Measurements from ENCODE around the gene MELTF. TPM values are rescaled to one million over a fixed set of nuclear protein-coding genes. Genes with fewer than 3 reads are reported as not detected.

Gene MELTF
- total and polyA plus RNA-seq, 2 of the 13 experiments (the other 11 are each of a cell fraction or from before 2014, with no cell fraction given): 3.2 to 7.5 TPM

- TF ChIP-seq GATAD2A (CRISPR knock-in tag; IDR thresholded peaks at IDR 0.05) (peak; percentile 56; the same call in 1 of the 2 replicates), IKZF1 (IDR thresholded peaks at IDR 0.05) (no peak), PRDM10 (CRISPR knock-in tag; IDR thresholded peaks at IDR 0.05; ENCODE audit: low read depth) (no peak; the same call in 1 of the 2 replicates), TIGD3 (CRISPR knock-in tag; IDR thresholded peaks at IDR 0.05; ENCODE audit: borderline replicate concordance) (no peak), SETDB1 (CRISPR knock-in tag; IDR thresholded peaks at IDR 0.05; ENCODE audit: borderline replicate concordance) (no peak), RERE (CRISPR knock-in tag; IDR thresholded peaks at IDR 0.05; ENCODE audit: low read depth) (no peak), SALL1 (CRISPR knock-in tag; IDR thresholded peaks at IDR 0.05) (0 out of 2 replicates have a peak, but pooled peaks have one; percentile 37), ZBTB7B (CRISPR knock-in tag; IDR thresholded peaks at IDR 0.05) (0 out of 2 replicates have a peak, but pooled peaks have one; percentile 30), ZFAT (CRISPR knock-in tag; conservative IDR thresholded peaks at IDR 0.05) (no peak), MAFF (IDR thresholded peaks at IDR 0.05; ENCODE audit: low read depth, low read length) (no peak), BCL6 (CRISPR knock-in tag; IDR thresholded peaks at IDR 0.05) (peak; percentile 90), ZNF724P (CRISPR knock-in tag; IDR thresholded peaks at IDR 0.05; ENCODE audit: borderline replicate concordance) (no peak), ZNF788 (CRISPR knock-in tag; IDR thresholded peaks at IDR 0.05; ENCODE audit: borderline replicate concordance) (no peak), FIP1L1 (IDR thresholded peaks at IDR 0.05; ENCODE audit: borderline replicate concordance, insufficient read depth, low read depth, low read length) (no peak), PCBP2 (optimal IDR thresholded peaks at IDR 0.05; ENCODE audit: low read depth, low read length, poor library complexity, severe bottlenecking) (no peak), NFIC (IDR thresholded peaks at IDR 0.05; ENCODE audit: low read length) (no peak), STAG1 (CRISPR knock-in tag; IDR thresholded peaks at IDR 0.05) (no peak)
These were observed 39.8 kb downstream of the MELTF start (continued) for GRCh38 chr3:196989721-196990262.

All from HepG2 (cell line).